PC-9 (cell line): Measurements from ENCODE around the gene CCM2.

Source experiments
- EZH2 ChIP-seq: fragments of 200-600 bp; sonication (generic); IDR thresholded peaks from 2 replicates; pipeline ENCODE4 v1.8.0; 2017; ENCODE audit warnings: antibody characterized with exemption, low read depth
- TF ChIP-seq, protein P1 (sequence below): fragments of 200-600 bp; sonication (generic); conservative IDR thresholded peaks from 2 replicates; pipeline ENCODE4 v1.6.1; 2017; ENCODE audit warnings: mixed run types, antibody characterized with exemption, mild to moderate bottlenecking, moderate library complexity

DNA sequence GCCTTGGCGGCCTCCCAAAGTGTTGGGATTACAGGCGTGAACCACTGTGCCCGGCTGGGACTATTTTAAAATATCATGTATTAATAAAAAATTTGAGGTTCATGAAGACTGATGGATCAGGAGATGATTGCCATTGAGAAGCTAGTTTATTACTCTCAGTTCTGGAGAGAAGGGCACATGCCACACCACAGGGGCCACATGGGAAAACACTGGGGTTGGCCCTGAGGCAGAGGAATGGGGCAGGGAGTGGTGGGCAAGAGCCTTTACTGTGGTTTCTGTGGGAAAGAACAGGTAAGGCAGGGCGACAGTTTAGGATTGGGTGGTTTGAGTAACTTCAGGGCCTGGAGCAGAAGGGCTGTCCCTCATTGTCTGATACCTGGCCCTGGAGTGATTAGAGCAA lies 118.3 kb downstream of the CCM2 start:
- TF ChIP-seq, protein P1, sequence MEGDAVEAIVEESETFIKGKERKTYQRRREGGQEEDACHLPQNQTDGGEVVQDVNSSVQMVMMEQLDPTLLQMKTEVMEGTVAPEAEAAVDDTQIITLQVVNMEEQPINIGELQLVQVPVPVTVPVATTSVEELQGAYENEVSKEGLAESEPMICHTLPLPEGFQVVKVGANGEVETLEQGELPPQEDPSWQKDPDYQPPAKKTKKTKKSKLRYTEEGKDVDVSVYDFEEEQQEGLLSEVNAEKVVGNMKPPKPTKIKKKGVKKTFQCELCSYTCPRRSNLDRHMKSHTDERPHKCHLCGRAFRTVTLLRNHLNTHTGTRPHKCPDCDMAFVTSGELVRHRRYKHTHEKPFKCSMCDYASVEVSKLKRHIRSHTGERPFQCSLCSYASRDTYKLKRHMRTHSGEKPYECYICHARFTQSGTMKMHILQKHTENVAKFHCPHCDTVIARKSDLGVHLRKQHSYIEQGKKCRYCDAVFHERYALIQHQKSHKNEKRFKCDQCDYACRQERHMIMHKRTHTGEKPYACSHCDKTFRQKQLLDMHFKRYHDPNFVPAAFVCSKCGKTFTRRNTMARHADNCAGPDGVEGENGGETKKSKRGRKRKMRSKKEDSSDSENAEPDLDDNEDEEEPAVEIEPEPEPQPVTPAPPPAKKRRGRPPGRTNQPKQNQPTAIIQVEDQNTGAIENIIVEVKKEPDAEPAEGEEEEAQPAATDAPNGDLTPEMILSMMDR, result no peak
- no peak for TF ChIP-seq EZH2
